ENCODE results near the gene PPP1R15B.

Gene PPP1R15B

DNA sequence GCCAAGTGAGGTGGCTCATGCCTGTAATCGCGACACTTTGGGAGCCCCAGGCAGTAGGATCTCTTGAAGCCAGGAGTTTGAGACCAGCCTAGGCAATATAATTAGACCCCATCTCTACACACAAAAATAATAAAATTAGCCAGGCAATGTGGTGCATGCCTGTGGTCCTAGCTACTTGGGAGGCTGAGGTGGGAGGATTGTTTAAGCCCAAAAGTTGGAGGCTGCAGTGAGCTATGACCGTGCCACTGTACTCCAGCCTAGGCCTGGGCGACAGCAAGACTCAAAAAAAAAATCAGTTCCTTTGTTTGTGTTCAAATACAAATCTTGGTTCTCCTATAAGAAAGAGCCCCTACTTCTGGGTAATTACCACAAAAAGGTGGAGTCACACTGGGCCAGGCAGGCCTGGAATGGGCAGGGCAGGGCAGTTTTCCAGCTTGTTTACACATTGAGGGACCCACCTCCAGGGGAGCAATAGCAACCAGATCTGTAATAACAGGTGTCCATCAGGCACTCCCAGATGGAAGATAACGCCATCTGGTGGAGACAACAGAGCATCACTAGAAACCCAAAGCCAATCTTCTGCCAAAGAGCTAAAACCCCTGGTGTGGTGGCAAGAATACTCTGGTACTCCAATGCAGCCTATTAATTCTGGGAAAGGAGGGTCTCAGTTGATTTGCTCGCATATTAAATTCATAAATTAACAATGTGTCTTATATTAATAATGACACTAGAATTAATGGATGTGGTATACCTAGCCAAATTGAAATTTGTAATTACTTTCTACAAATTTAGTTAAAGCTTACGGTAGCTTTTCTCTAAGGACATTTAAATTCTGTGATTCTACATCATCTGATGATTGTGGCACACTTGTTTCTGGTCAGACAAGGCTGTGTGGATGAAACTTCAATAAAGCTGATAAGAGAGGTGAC lies 13.2 kb downstream of the PPP1R15B start:
- peak; percentile 90 for DNase-seq

DNA sequence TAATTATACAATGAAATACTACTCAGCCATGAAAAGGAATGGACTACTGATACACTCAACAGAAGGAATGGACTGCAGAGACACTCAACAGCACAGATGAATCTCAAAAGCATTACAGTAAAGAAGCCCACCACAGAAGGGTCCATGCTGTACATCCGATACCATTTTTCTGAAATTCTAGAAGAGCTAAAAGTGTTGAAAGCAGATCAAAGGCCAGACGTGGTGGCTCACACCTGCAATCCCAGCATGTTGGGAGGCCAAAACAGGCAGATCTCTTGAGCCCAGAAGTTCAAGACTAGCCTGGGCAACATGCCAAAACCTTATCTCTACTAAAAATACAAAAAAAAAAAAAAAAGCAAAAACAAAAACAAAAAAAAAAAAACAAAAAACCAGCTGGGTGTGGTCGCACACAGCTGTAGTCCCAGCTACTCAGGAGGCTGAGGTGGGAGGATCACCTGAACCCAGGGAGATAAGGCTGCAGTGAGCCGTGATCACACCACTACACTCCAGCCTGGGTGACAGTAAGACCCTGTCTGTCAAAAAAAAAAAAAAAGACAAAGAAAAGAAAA lies 15.5 kb downstream of the PPP1R15B start:
- DNase-seq: peak; percentile 64

- DNase-seq: no peak
These were observed 20.0 kb downstream of the PPP1R15B start for GRCh38 chr1:204391629-204392028.

DNA sequence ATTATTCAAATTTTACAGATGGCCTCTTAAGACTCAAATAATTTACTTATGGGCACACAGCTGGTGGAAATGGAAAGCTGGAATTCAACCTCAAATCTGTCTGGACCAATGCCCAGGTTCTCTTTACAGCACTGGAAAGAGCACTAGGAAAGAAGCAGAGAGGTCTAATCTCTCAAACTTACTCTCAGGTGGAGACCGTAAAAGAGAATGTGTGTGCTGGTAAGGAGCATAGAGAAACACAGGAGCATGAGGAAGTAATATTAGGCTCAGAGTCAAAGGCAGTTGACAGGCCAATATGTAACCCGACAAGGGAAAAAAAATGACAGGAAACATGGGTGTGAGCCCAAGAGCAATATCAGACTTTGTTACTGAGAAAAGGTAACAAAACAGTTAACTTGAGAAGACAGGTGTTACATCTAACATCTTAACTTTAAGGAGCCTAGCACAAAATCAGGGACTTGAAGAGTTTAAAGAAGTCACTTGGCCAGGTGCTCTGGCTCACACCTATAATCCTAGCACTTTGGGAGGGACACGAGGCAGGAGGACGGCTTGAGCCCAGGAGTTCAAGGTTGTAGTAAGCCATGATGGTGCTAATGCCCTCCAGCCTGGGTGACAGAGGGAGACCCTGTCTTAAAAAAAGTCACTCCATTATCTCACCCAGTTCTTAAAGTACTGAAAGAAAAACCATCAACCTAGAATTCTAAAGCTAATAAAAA lies 20.7 kb downstream of the PPP1R15B start:
- no peak for DNase-seq

DNA sequence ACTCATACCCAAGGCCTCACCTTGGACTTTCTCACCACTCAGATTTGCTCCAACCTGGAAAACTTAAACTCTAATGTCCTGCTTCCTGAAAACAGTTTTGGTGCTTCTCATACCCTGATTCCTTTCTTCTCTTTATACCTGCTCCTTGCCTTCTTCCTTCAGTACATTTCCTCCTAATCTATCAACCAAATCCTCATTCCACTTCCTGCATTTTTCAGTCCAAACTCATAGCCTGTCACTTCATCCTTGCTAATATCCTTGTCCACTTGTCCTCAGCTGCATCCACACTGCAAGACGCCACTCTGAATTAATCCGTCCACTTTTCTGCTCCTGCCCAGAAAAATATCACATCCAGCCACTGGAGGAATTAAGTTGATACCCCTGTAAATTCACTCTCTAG lies 25.9 kb downstream of the PPP1R15B start:
- no peak for DNase-seq

GRCh38 chr1:204384636-204385352 lies 26.8 kb downstream of the PPP1R15B start:
- DNase-seq: no peak

DNA sequence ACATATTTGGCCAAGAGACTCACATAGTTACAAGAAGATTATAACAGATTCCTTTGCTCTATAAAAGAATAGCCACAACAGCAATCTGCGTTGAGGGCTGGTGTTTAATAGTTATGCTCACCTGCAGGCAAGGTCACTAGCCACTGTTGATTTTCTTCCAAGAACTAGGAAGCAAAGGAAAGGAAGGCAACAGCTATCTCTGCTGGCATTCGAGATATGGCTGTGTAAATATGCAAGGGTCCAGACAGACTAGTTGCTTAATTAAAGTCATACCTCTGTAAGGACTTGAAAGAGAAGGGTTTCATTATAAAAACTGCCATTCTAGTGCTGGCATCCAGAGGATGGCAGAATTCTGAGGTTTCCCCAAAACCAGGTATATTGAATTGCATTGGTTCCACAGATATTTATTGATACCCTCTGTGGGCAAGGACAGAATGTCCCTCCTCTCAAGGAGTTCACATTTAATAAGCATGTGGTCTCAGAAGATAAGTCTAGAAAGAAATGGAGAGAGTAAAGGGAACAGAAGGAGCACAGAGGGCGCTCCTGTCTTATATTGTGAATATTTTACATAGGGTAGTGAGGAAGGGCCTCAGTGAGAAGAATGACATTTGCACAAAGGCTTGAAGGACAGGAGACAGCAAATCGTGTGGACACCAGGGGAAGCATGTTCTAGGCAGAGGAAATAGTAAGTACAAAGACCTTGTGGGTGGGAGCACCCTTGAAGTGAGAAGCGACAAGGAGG lies 28.3 kb downstream of the PPP1R15B start:
- no peak for DNase-seq

DNA sequence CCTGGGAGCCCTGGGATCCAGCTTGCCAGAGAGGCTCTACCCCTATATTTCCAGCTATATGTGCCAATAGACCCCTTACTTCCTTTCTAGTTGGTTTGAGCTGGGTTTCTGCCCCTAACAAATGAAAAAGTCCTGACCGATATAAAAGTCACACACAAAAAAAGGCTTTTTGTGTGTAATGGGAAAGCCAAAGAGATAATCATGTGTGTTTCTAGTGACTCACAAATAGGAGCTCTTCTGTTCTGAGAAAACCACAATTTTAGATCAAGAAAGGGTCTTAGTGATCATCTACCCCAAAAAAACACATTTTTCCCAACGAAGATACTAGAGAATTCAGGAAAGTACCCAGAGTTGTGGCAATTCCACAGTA lies 28.9 kb downstream of the PPP1R15B start:
- no peak for DNase-seq

DNA sequence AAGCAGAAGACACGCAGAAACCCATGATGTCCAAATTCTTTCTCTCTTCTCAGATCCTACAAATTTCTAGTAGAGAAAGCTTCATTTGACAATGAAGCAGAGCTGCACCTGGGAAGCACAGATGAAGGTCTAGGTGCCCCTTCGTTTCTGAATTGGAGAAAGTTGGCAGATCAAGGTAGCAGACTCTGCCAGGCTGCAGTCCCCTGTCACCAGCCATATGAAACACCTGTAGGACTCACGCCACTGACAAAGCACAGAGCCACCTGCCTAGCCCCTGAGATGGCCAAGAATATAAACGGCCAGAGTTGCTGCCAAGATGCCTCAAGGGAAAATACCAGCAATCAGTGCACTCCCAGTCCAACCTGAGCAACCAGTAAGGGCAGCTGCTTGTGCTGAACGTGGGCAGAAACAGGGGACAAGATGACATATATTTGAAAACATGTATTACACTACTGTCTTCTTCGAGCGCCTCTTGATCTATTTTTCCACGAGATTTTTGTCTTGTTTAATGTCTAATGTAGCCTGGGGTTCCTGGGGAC lies 31.3 kb downstream of the PPP1R15B start:
- DNase-seq: no peak

DNA sequence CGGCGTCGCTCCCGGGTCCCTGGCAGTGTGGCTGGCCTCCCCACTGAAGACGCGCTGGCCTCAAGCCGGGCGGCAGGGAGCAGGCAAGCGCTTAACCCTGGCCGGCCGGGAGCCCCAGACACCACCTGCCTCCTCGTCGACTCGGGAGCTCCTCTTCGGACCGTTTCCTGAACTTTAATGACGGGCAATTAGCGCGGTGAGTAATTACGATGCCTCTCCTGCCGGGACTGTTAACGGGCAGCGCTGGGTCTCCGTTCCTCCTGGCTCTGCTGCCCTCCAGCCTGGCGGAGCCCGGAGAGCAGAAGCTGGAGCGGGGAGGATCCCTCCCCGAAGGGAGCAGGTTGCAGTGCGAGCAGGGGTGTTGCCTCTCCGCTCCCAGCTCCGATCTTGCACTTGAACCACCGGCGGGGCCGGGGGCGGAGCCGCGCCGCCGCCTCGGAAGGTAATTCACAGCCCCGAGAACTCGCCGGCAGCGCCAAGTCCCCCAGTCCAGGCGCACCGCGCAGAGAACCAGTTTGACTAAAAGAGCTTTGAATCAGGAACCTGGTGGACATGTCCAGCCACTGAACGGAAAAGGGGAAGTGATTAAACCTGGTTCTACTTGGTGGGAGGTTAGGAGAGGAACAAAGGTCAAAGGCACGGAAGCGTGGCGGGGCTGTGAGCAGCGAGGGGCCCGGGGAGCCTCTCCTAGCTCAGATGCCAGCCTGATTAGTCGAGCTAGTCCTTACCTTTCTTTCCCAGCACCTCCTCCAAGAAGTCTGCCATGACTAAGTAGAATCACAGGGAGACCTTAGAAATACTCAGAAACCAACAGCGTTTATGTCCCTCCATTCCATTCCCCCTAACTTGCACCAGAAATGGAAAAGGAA lies 33.6 kb downstream of the PPP1R15B start:
- DNase-seq: peak; percentile 44

DNA sequence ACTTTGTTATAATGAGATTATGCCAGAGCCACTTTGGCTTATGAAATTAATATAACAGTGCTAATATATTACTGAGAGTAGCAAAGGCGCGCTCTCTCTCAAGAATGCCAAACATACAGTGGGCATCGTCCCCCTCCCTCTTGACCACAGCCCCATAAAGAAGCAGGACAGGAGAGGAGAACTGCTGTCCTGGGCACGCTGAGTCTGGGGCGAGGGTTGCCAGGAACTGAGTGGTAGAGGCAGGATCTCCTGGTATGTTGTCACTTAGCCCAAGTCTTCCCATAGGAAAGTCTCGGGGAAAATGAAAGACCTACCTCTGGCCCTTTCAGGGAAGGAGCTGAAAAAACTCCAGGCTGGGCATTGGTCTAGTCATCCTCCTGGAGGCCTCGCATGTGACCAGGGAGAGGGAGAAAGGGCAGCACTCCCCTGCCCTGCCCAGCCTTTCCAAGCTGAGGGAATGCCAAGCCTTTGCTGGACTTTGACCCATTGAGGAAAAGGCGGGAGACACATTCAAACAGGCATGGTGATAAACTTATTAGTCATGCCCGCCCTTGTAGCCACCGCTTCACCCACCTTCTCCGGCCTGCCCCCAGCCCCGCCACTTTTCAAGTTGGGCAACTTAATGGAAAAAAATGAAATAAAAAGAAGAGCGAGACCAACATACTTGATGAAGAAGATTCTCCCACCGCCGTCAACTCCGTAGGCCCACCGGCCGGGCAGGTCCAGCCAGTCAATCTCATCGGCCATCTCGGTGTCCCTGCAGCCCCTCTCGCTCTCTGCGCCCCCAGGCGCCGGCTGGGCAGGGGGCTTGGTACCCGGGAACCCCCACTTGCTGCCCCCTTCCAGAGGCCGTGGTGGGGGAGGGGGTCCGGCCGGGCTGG lies 34.5 kb downstream of the PPP1R15B start:
- no peak for DNase-seq

DNA sequence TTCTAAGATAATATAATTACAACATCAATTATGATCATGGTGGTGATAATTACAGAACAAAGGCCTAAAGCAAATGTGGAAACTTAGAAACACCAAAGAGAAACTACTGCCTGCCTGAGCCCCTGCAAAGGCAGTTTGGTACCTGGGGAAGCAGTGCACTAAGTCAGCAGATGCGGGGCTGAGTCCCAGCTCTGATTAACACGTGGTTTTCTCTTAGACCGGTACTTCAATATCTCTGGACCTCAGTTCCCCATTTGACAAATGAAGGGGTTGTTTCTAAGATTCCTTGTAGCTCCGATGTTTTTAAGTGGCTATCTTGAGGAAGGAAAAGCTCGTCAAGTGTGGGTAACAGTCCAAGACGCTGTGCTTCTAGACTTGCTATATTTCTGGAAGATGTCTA lies 35.2 kb downstream of the PPP1R15B start:
- DNase-seq: no peak

GRCh38 chr1:204373911-204374310 lies 37.7 kb downstream of the PPP1R15B start:
- DNase-seq: no peak

- DNase-seq: no peak
These were observed 41.4 kb downstream of the PPP1R15B start for GRCh38 chr1:204370176-204370575.

GRCh38 chr1:204368996-204369726 lies 42.5 kb downstream of the PPP1R15B start:
- DNase-seq: no peak

GRCh38 chr1:204367956-204368355 lies 43.7 kb downstream of the PPP1R15B start:
- no peak for DNase-seq

GRCh38 chr1:204367193-204367858 lies 44.3 kb downstream of the PPP1R15B start:
- no peak for DNase-seq

DNA sequence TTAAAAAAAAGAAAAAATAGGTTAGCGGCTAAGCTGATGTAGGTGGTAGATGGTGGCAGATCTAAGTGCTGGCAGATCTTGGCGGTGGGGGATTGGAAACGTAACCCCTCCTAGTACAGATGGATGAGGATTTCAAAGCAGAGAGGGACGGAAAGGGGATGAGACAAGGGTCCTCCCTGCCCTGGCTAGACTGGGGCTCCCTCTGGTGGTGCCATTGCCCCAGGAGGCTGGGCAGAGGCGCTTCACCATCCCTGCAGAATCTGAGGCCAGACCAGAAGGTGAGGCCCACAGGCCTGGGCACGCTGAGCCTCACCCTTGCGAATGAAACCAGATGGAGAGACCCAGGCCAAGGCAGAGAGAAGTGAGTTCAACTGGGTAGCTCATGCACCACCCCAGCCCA lies 44.9 kb downstream of the PPP1R15B start:
- DNase-seq: no peak
